Embryonic facial prominence (tissue), 1 donor: ENCODE data around the gene STK4.

Experiments used
- DNase-seq: peaks from one replicate; pipeline ENCODE4 v3.0.0-alpha.2; 2016; ENCODE audit errors: extremely low spot score

STK4 gene

GRCh38 chr20:45111799-45112471 is 145.6 kb downstream of the STK4 start:
- DNase-seq = no peak

- DNase-seq = no peak
Observed at GRCh38 chr20:45112754-45113153, 146.4 kb downstream of the STK4 start.

- no peak for DNase-seq
Observed at GRCh38 chr20:45113865-45114264, 147.6 kb downstream of the STK4 start.

- DNase-seq = no peak
Observed at GRCh38 chr20:45114465-45115385, 148.4 kb downstream of the STK4 start, which contains the start of gene WFDC5. Gene WFDC5 (minus strand): TSS chr20:45115174. CDS start chr20:45115083, 91 bp downstream.

- DNase-seq = no peak
Observed at GRCh38 chr20:45115386-45115774, 149.1 kb downstream of the STK4 start.

GRCh38 chr20:45115829-45116228 is 149.5 kb downstream of the STK4 start:
- DNase-seq = no peak

GRCh38 chr20:45117581-45117980 is 151.3 kb downstream of the STK4 start:
- no peak for DNase-seq

- no peak for DNase-seq
Observed at GRCh38 chr20:45118028-45118427, 151.7 kb downstream of the STK4 start.

GRCh38 chr20:45119556-45120266 is 153.4 kb downstream of the STK4 start:
- no peak for DNase-seq

GRCh38 chr20:45121388-45121787 is 155.1 kb downstream of the STK4 start:
- DNase-seq = no peak

GRCh38 chr20:45124365-45124764 is 158.1 kb downstream of the STK4 start, which contains the start of gene WFDC12:
Gene WFDC12 (minus strand): TSS chr20:45124465. CDS start chr20:45124447, 18 bp downstream.
- DNase-seq = no peak

- no peak for DNase-seq
Observed at GRCh38 chr20:45128099-45128498, 161.8 kb downstream of the STK4 start.
